Measurements from ENCODE around the gene INPP5J. TPM values are rescaled to one million over a fixed set of nuclear protein-coding genes. Genes with fewer than 3 reads are reported as not detected.

The INPP5J gene
- total and polyA plus RNA-seq, 2 of the 13 experiments (the other 11 are each of a cell fraction or from before 2014, with no cell fraction given) = 0.24 to 1.1 TPM

DNA sequence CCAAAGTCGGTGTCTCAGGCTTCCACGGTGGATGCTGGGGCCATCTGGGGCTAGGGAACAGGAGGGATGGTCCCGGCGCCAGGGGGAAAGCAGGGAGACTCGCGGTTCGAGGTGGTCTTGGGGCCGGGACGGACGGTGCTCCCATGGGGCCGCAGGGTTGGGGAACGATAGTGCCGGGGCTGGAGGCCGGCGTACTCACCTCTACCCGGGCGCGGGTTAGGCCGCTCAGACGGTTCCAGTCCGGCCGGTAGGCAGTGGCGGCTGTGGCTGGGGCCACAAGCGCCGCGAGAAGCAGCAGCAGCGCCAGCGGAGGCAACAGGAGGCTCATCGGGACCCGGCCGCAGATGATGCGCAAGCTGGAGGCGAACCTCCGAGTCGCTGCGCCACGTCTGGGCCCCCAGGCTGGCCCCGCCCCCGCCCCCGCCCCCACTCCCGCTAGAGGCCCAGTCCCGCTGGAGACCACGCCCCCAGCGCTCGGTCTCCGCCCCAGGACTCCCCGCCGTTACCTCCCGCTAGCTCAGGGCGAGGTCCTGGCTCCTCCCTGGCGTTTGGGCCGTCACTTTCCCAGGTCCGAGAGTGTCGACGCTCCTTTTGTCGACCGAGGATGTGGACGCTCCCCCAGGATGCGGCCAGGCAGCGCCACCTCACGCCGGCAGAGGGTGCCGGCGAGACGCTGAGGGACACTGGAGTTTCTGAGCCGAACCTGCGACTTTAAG is 15.4 kb upstream of the INPP5J start, which contains the start of gene SELENOM (continued):
- no peak for TF ChIP-seq ZNF138 (CRISPR knock-in tag; IDR thresholded peaks at IDR 0.05; ENCODE audit: low read depth)
- TF ChIP-seq ZNF709 (CRISPR knock-in tag; IDR thresholded peaks at IDR 0.05) = no peak
- TF ChIP-seq, protein P1, sequence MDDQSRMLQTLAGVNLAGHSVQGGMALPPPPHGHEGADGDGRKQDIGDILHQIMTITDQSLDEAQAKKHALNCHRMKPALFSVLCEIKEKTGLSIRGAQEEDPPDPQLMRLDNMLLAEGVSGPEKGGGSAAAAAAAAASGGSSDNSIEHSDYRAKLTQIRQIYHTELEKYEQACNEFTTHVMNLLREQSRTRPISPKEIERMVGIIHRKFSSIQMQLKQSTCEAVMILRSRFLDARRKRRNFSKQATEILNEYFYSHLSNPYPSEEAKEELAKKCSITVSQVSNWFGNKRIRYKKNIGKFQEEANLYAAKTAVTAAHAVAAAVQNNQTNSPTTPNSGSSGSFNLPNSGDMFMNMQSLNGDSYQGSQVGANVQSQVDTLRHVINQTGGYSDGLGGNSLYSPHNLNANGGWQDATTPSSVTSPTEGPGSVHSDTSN (CRISPR knock-in tag; IDR thresholded peaks at IDR 0.05; ENCODE audit: borderline replicate concordance) = no peak
- TF ChIP-seq SP5 (CRISPR knock-in tag; IDR thresholded peaks at IDR 0.05; ENCODE audit: borderline replicate concordance, low read depth) = peak; percentile 36; the same call in 1 of the 2 replicates
- no peak for TF ChIP-seq MIXL1 (CRISPR knock-in tag; IDR thresholded peaks at IDR 0.05)
- TF ChIP-seq ZBTB38 (CRISPR knock-in tag; IDR thresholded peaks at IDR 0.05) = peak; percentile 91
- TF ChIP-seq MAFK (conservative IDR thresholded peaks at IDR 0.05 in 1 of 2, IDR thresholded peaks at IDR 0.05 in 1 of 2; ENCODE audit: low read length in 2 of 2) = no peak
- TF ChIP-seq, protein P2, sequence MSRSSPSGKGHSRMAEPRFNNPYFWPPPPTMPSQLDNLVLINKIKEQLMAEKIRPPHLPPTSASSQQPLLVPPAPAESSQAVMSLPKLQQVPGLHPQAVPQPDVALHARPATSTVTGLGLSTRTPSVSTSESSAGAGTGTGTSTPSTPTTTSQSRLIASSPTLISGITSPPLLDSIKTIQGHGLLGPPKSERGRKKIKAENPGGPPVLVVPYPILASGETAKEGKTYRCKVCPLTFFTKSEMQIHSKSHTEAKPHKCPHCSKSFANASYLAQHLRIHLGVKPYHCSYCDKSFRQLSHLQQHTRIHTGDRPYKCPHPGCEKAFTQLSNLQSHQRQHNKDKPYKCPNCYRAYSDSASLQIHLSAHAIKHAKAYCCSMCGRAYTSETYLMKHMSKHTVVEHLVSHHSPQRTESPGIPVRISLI (CRISPR knock-in tag; IDR thresholded peaks at IDR 0.05; ENCODE audit: borderline replicate concordance) = 0 out of 2 replicates have a peak, but pooled peaks have one; percentile 28
- TF ChIP-seq PRMT3 (CRISPR knock-in tag; IDR thresholded peaks at IDR 0.05; ENCODE audit: borderline replicate concordance, low read depth) = no peak
- no peak for TF ChIP-seq FOXK2 (IDR thresholded peaks at IDR 0.05)
- no peak for TF ChIP-seq ZNF552 (CRISPR knock-in tag; IDR thresholded peaks at IDR 0.05; ENCODE audit: borderline replicate concordance)
- TF ChIP-seq SALL1 (CRISPR knock-in tag; IDR thresholded peaks at IDR 0.05) = 0 out of 2 replicates have a peak, but pooled peaks have one; percentile 20
- no peak for TF ChIP-seq ZNF17 (CRISPR knock-in tag; IDR thresholded peaks at IDR 0.05)
- TF ChIP-seq RORA (CRISPR knock-in tag; IDR thresholded peaks at IDR 0.05) = no peak
- no peak for TF ChIP-seq NFKBIZ (CRISPR knock-in tag; IDR thresholded peaks at IDR 0.05)
- TF ChIP-seq, protein P3, sequence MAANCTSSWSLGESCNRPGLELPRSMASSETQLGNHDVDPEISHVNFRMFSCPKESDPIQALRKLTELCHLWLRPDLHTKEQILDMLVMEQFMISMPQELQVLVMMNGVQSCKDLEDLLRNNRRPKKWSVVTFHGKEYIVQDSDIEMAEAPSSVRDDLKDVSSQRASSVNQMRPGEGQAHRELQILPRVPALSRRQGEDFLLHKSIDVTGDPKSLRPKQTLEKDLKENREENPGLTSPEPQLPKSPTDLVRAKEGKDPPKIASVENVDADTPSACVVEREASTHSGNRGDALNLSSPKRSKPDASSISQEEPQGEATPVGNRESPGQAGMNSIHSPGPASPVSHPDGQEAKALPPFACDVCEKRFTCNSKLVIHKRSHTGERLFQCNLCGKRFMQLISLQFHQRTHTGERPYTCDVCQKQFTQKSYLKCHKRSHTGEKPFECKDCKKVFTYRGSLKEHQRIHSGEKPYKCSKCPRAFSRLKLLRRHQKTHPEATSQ (CRISPR knock-in tag; IDR thresholded peaks at IDR 0.05; ENCODE audit: borderline replicate concordance) = no peak
- no peak for TF ChIP-seq SKIL (CRISPR knock-in tag; IDR thresholded peaks at IDR 0.05; ENCODE audit: borderline replicate concordance)
- TF ChIP-seq, protein P4, sequence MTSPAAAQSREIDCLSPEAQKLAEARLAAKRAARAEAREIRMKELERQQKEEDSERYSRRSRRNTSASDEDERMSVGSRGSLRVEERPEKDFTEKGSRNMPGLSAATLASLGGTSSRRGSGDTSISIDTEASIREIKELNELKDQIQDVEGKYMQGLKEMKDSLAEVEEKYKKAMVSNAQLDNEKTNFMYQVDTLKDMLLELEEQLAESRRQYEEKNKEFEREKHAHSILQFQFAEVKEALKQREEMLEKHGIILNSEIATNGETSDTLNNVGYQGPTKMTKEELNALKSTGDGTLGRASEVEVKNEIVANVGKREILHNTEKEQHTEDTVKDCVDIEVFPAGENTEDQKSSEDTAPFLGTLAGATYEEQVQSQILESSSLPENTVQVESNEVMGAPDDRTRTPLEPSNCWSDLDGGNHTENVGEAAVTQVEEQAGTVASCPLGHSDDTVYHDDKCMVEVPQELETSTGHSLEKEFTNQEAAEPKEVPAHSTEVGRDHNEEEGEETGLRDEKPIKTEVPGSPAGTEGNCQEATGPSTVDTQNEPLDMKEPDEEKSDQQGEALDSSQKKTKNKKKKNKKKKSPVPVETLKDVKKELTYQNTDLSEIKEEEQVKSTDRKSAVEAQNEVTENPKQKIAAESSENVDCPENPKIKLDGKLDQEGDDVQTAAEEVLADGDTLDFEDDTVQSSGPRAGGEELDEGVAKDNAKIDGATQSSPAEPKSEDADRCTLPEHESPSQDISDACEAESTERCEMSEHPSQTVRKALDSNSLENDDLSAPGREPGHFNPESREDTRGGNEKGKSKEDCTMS (CRISPR knock-in tag; conservative IDR thresholded peaks at IDR 0.05) = no peak
- TF ChIP-seq TCF7L2 (IDR thresholded peaks at IDR 0.05; ENCODE audit: low read depth, low read length) = no peak
- no peak for TF ChIP-seq ZNF75D (CRISPR knock-in tag; IDR thresholded peaks at IDR 0.05; ENCODE audit: borderline replicate concordance)
- TF ChIP-seq JUN (CRISPR knock-in tag; IDR thresholded peaks at IDR 0.05) = no peak
